Stimulated activated CD8-positive, alpha-beta memory T cell treated with anti-CD3 and anti-CD28 coated beads, Interleukin-4, amount 100 ng/mL, for 1 hour (primary cell): ENCODE results near the gene C3orf85.

ENCODE experiments used
- DNase-seq, 2 donors: peaks; one replicate each; pipeline ENCODE4 v3.0.0-alpha.2; 2020; ENCODE audit warnings: low read depth in 2 of 2, low spot score in 1 of 2

Gene C3orf85

GRCh38 chr3:109149078-109149477 lies 12.6 kb downstream of the C3orf85 start:
- DNase-seq: no peak

- no peak for DNase-seq
Measured at GRCh38 chr3:109152320-109152719, 15.8 kb downstream of the C3orf85 start.

- DNase-seq: no peak
Measured at GRCh38 chr3:109154979-109155378, 18.5 kb downstream of the C3orf85 start.

DNA sequence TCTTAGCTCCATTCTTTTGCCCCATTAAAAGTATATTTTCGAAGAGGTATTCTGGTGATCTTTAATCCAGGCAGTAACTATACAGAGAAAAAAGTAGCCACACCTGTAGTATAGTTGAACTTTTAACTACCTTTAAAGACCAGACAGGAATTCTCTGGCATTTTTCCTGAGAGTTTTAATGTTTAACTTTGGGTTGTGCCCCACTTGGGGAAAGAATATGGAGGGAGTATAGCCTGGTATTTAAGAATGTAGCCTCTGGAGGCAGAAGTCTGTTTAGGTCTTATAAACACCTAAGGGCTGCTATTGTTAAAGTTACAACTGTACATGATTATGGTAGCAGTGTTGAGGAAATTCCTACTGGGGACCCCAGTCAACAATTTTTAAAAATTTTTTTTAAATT lies 19.3 kb downstream of the C3orf85 start:
- DNase-seq: no peak

GRCh38 chr3:109161487-109162123 lies 25.1 kb downstream of the C3orf85 start:
- no peak for DNase-seq

- DNase-seq: no peak
Measured at GRCh38 chr3:109165905-109166304, 29.4 kb downstream of the C3orf85 start.

GRCh38 chr3:109171479-109171878 lies 35.0 kb downstream of the C3orf85 start:
- DNase-seq: no peak

DNA sequence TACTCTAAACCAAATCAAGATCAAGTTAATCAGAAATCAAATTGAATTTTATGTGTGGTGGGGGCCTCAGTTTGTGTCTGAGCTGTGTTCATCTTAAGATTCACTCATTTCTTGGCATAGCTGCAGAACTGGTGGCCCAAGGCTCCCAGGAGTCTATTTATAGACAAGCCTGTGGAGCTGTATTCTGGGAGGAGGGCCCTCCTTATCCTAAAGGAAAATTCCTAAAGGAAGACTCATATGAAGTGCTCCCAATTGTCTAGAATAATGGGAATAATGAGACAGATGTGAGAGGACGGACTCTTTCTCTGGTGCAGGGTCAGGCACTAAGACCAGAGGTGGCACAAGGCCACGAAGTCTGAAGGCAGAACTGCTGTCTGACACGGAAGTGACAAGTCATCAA lies 38.9 kb downstream of the C3orf85 start:
- no peak for DNase-seq

GRCh38 chr3:109176726-109177125 lies 40.2 kb downstream of the C3orf85 start:
- no peak for DNase-seq

GRCh38 chr3:109177908-109178307 lies 41.4 kb downstream of the C3orf85 start:
- no peak for DNase-seq

DNA sequence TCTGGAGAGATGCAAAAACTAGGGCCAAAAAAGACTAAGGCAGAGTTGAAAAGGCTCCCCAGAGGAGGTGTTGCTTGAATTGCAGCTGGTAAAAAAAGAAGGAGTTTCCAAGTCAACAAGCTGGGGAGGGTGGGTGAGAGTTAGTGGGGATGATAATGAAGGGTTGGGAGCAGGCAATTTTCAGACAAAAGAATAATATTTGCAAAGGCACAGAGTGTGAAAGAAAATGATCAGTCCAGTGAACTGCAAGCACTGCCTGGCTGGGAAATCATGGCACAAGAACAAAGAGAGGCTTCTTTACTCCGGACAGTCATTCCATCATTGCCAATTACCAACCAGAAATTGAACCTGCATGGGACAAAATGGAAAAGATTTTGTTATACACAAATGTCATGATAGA lies 42.2 kb downstream of the C3orf85 start:
- no peak for DNase-seq

- DNase-seq: no peak
Measured at GRCh38 chr3:109184726-109185125, 48.2 kb downstream of the C3orf85 start.

DNA sequence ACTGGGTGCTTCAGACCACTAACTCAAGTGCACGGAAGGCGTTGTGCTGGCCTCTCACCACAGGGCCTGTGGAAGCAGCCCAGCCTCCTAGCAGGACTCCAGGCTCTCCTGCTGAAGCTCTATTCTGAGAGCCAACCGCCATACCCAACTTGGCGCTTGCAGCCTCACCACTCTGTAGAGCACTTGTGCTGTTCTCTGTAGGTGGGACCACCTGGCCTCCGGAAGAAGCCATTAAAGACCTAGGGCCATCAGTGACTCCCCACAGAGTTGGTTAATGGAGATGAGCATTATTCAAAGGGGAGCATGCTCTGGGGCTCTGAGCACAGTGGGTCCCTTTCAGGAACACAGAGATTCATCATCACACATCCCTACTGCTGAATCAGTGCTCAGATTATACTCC lies 50.9 kb downstream of the C3orf85 start:
- no peak for DNase-seq

GRCh38 chr3:109188741-109189140 lies 52.2 kb downstream of the C3orf85 start:
- no peak for DNase-seq

DNA sequence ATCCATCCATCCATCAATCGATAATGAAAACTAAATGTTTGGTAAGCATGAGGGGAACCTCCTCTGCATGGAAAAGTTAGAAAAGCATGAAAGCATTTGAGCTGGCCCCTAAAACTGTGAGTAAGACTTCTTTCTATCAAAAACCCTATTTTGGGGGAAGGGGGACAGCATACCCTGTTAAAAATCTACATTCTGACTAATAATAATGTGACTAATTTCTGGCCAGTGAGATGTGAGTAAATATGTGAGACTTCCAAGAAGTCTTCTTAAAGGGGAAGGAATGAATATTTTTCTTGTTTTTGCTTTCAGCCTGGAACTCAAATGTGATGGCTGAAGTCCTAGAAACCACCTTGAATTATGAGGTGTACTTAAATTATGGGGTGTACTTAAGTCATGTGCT lies 54.9 kb downstream of the C3orf85 start:
- no peak for DNase-seq

- no peak for DNase-seq
Measured at GRCh38 chr3:109195815-109196214, 59.3 kb downstream of the C3orf85 start.
